NT2/D1 (cell line): ENCODE data around the gene SASS6.

ENCODE experiments used
- SUZ12 ChIP-seq: IDR thresholded peaks from 2 replicates; pipeline ENCODE4 v1.6.1; 2011; ENCODE audit not compliant: insufficient read length, insufficient read depth; ENCODE audit errors: extremely low read depth
- YY1 ChIP-seq: IDR thresholded peaks from 2 replicates; pipeline ENCODE4 v1.6.1; 2011; ENCODE audit not compliant: insufficient read length, insufficient read depth
- ZNF274 ChIP-seq: IDR thresholded peaks from 2 replicates; pipeline ENCODE4 v1.6.1; 2011; ENCODE audit warnings: mild to moderate bottlenecking, low read depth, low read length

- TF ChIP-seq ZNF274 = no peak
- no peak for TF ChIP-seq YY1
- TF ChIP-seq SUZ12 = no peak
Measured at GRCh38 chr1:100039591-100039990, 93.1 kb downstream of the SASS6 start.
